ENCODE measurements around the gene TBX5.

TBX5 gene

GRCh38 chr12:114431902-114432301, 26.0 kb upstream of the TBX5 start:
- no peak for DNase-seq (ENCODE audit: low read depth in 3 of 3)

- no peak for DNase-seq (ENCODE audit: low read depth in 3 of 3)
These were observed 24.4 kb upstream of the TBX5 start for GRCh38 chr12:114430306-114430705.

GRCh38 chr12:114425031-114425626, 19.2 kb upstream of the TBX5 start:
- DNase-seq (ENCODE audit: low read depth in 3 of 3), result no peak

GRCh38 chr12:114420944-114421335, 15.0 kb upstream of the TBX5 start:
- DNase-seq (ENCODE audit: low read depth in 3 of 3), result no peak

- no peak for DNase-seq (ENCODE audit: low read depth in 3 of 3)
These were observed 14.4 kb upstream of the TBX5 start for GRCh38 chr12:114420182-114420943.

GRCh38 chr12:114416028-114416427, 10.1 kb upstream of the TBX5 start:
- DNase-seq (ENCODE audit: low read depth in 3 of 3), result no peak

- no peak for DNase-seq (ENCODE audit: low read depth in 3 of 3)
These were observed 9.6 kb upstream of the TBX5 start for GRCh38 chr12:114415525-114415868.

- no peak for DNase-seq (ENCODE audit: low read depth in 3 of 3)
These were observed 9.1 kb upstream of the TBX5 start for GRCh38 chr12:114414866-114415524.

- no peak for DNase-seq (ENCODE audit: low read depth in 3 of 3)
These were observed 8.3 kb upstream of the TBX5 start for GRCh38 chr12:114414031-114414865.

- no peak for DNase-seq (ENCODE audit: low read depth in 3 of 3)
These were observed 7.1 kb upstream of the TBX5 start for GRCh38 chr12:114412825-114413749.

- no peak for DNase-seq (ENCODE audit: low read depth in 3 of 3)
These were observed 6.4 kb upstream of the TBX5 start for GRCh38 chr12:114412307-114412706.

- no peak for DNase-seq (ENCODE audit: low read depth in 3 of 3)
These were observed 5.3 kb upstream of the TBX5 start for GRCh38 chr12:114411071-114411837.

- DNase-seq (ENCODE audit: low read depth in 3 of 3), result no peak
These were observed 4.1 kb upstream of the TBX5 start for GRCh38 chr12:114409852-114410600.

- DNase-seq (ENCODE audit: low read depth in 3 of 3), result no peak
These were observed 3.2 kb upstream of the TBX5 start for GRCh38 chr12:114408886-114409851.

- no peak for DNase-seq (ENCODE audit: low read depth in 3 of 3)
These were observed 2.5 kb upstream of the TBX5 start for GRCh38 chr12:114408471-114408885.

- no peak for DNase-seq (ENCODE audit: low read depth in 3 of 3)
These were observed 2.0 kb upstream of the TBX5 start for GRCh38 chr12:114407842-114408411.

GRCh38 chr12:114406984-114407841, 1.3 kb upstream of the TBX5 start:
- no peak for DNase-seq (ENCODE audit: low read depth in 3 of 3)

All from stimulated activated CD4-positive, alpha-beta T cell treated with anti-CD3 and anti-CD28 coated beads, TNF-alpha, amount 100 ng/mL, for 48 hours (primary cell).